GM12865 (cell line): ENCODE measurements around the gene PRDM16.

ENCODE experiments used
- DNase-seq: peaks from one replicate; pipeline ENCODE4 v3.0.0; 2010; ENCODE audit warnings: low read depth
- H3K4me3 ChIP-seq: 2 replicates; pipeline ENCODE4 v1.5.1; 2011; ENCODE audit warnings: mild to moderate bottlenecking, low read depth, low read length, control low read depth
- CTCF ChIP-seq: IDR thresholded peaks from 2 replicates; pipeline ENCODE4 v1.5.1; 2011; ENCODE audit warnings: low read length, control low read depth, low read depth, inconsistent platforms; ENCODE audit not compliant: insufficient read depth; ENCODE audit errors: missing control alignments

PRDM16 gene

GRCh38 chr1:3457910-3458883 is 389.2 kb downstream of the PRDM16 start:
- no peak for DNase-seq
- H3K4me3 ChIP-seq, result no peak overlapping the region
- no peak for TF ChIP-seq CTCF

- H3K4me3 ChIP-seq, result no peak overlapping the region
- TF ChIP-seq CTCF, result no peak
- DNase-seq, result no peak
Measured at GRCh38 chr1:3459051-3459908, 390.3 kb downstream of the PRDM16 start.

- DNase-seq, result no peak
- no peak overlapping the region for H3K4me3 ChIP-seq
- no peak for TF ChIP-seq CTCF
Measured at GRCh38 chr1:3459940-3460671, 391.1 kb downstream of the PRDM16 start.

- TF ChIP-seq CTCF, result no peak
- H3K4me3 ChIP-seq, result no peak overlapping the region
- DNase-seq, result no peak
Measured at GRCh38 chr1:3460672-3461131, 391.7 kb downstream of the PRDM16 start.

- H3K4me3 ChIP-seq, result no peak overlapping the region
- DNase-seq, result no peak
- TF ChIP-seq CTCF, result no peak
Measured at GRCh38 chr1:3461238-3461933, 392.4 kb downstream of the PRDM16 start.

GRCh38 chr1:3461934-3462275 is 392.9 kb downstream of the PRDM16 start:
- TF ChIP-seq CTCF, result no peak
- no peak overlapping the region for H3K4me3 ChIP-seq
- no peak for DNase-seq
